ENCODE measurements around the gene CTRB2.
"Not testable (repeated sequence)": the region's sequence is repeated elsewhere in the genome, so short reads cannot be mapped to it uniquely, and the experiment has no call there.

The CTRB2 gene

DNA sequence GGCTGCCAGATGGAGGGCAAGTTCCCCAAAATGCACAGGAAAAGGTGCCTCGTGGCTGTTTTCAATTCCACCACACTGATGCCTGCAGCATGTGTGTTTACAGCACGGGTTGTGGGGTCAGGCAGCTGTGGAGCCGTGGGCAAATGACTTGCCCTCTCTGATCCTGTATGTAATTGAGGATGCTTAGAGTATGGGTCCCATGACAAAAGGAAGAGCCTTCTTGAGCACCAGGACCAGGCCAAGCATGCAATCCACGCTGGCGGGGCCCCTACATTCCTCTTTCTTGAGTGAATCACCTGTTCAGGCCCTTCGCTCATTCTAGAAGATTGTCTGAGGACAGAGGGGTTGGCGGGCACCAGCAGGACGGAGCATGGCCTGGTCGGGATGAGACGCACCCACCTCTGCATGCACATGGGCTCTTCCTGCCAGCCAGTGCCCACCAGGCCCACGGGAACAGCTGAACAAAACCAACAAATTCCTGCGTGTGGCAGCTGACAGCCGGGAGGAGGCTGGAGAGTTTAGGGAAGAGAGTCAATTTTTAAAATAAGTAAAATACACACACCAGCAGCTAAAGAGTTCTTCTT lies 1.4 kb upstream of the CTRB2 start:
- no peak for DNase-seq (ENCODE audit: extremely low spot score)
- TF ChIP-seq ZNF384 (IDR thresholded peaks at IDR 0.05) (no peak), TARDBP (IDR thresholded peaks at IDR 0.05) (no peak), ELF4 (IDR thresholded peaks at IDR 0.05) (no peak), LEF1 (IDR thresholded peaks at IDR 0.05; ENCODE audit: borderline replicate concordance) (no peak), ARNT (IDR thresholded peaks at IDR 0.05) (no peak), FOXM1 (IDR thresholded peaks at IDR 0.05; ENCODE audit: borderline replicate concordance) (no peak), CTBP1 (IDR thresholded peaks at IDR 0.05; ENCODE audit: borderline replicate concordance) (no peak), FOXK2 (IDR thresholded peaks at IDR 0.05) (no peak)
- TF ChIP-seq, protein P1, sequence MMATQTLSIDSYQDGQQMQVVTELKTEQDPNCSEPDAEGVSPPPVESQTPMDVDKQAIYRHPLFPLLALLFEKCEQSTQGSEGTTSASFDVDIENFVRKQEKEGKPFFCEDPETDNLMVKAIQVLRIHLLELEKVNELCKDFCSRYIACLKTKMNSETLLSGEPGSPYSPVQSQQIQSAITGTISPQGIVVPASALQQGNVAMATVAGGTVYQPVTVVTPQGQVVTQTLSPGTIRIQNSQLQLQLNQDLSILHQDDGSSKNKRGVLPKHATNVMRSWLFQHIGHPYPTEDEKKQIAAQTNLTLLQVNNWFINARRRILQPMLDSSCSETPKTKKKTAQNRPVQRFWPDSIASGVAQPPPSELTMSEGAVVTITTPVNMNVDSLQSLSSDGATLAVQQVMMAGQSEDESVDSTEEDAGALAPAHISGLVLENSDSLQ (IDR thresholded peaks at IDR 0.05): no peak
- ChIA-PET CTCF (no interaction called here), POLR2A (interaction anchor here (0.6 kb wide), 1 partner anchor 224 kb away, joined by 3 read pairs; no protein-coding TSS in a partner anchor)

DNA sequence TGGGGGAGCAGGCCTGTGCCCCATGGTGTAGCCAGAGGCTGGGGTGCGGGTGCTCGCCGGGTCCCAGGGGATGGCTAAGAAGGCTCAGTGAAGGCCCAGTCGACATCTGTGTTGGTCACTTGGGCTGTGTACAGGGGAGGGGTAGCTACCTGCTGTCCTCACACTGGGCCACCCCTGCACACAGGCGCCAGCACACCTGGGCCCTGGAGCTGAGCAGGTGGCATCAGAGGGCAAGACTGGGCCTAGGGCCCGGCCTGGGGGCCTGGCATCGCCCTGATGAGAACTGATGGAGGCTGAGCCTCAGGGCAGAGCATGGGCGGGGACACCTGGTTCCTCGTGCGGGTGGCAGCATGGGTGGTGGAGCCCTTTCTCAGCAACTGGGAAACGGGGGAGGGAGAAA lies 870 bp upstream of the CTRB2 start:
- ChIA-PET POLR2A (no interaction called here), CTCF (no interaction called here)
- no peak for TF ChIP-seq ZNF384 (IDR thresholded peaks at IDR 0.05)
- no peak for TF ChIP-seq TARDBP (IDR thresholded peaks at IDR 0.05)
- no peak for TF ChIP-seq BHLHE40 (IDR thresholded peaks at IDR 0.05; ENCODE audit: borderline replicate concordance)
- no peak for TF ChIP-seq L3MBTL2 (conservative IDR thresholded peaks at IDR 0.05)
- no peak for TF ChIP-seq CTBP1 (IDR thresholded peaks at IDR 0.05; ENCODE audit: borderline replicate concordance)
- TF ChIP-seq LEF1 (IDR thresholded peaks at IDR 0.05; ENCODE audit: borderline replicate concordance): no peak
- no peak for TF ChIP-seq FOXM1 (IDR thresholded peaks at IDR 0.05; ENCODE audit: borderline replicate concordance)
- no peak for TF ChIP-seq FOXK2 (IDR thresholded peaks at IDR 0.05)
- no peak for DNase-seq (ENCODE audit: extremely low spot score)

DNA sequence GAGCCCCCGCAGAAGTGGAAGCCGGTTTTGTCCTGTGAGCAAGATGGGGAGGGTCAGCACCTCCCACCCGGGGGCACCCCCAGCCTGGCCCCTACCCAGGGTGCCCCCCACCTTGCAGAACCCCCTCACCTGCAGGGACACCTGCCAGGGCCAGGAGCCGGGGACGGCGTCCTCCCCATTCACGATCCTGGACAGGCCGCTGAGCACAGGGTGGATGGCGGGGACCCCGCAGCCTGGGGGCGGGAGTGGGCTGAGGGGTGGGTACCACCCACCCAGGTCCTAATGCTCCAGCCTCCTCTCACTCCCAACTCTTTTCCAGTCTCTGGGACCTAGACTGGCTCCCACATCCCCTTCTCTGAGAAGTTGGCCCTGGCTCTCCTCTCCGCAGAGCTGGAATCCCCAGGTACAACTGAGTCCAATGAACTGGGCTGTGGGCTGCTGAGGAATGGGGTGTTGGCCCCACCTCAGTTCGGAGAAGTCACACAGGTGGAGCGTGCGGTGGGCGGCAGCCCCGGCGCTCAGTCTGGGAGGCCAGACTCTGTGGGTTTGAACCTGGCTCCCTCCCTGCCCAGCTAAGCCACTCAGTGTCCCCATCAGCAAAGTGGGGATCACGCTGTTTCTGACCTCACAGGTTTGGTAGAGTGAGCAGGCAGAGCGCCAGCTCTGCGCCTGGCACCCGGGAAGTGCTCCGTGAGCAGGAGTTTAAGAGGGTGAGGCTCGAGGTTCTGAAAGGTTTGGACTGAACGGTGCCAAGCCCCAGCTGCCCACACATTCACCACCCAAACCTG lies 806 bp downstream of the CTRB2 start:
- CTCF ChIA-PET; DNase-seq (ENCODE audit: extremely low spot score); POLR2A ChIA-PET: not testable (repeated sequence)

DNA sequence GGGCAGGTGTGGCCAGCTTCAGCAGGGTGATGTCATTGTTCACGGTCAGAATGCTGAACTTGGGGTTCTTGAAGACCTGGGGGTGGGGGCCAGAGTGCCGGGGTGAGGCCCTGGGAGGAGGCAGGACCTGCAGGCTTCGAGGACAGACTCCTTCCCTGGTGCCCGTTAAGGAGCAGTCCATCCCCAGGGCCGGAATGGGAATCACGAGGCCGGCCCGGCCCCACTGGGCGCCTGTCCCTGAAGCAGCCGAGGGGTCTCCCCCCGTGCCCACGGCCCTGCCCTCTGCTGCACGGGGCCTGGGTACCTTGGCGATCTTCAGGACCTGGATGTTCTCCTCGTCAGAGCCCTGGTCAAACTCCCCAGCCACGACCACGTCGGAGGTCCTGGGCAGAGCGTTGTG lies 1.5 kb downstream of the CTRB2 start:
- POLR2A ChIA-PET; DNase-seq (ENCODE audit: extremely low spot score); CTCF ChIA-PET: not testable (repeated sequence)

DNA sequence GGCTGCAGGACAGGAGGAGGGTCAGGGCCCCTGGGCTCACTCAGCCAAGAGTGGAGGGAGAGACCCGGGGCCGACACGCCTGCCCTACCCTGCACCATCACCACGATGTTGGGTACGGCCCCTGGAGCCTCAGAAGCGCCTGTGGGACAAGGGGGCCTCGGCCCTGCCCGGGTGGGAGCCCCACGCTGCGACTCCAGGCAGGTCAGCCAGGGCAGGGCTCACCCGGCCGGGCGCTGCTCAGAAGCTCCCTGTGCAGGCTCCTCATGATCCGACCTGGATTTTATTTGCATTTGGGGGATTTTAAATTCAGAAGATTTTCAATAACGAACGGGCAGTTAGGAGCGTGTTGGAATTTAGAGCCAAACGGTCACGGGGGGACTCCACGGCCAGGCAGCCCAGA lies 2.1 kb downstream of the CTRB2 start:
- POLR2A ChIA-PET; DNase-seq (ENCODE audit: extremely low spot score); CTCF ChIA-PET: not testable (repeated sequence)

DNA sequence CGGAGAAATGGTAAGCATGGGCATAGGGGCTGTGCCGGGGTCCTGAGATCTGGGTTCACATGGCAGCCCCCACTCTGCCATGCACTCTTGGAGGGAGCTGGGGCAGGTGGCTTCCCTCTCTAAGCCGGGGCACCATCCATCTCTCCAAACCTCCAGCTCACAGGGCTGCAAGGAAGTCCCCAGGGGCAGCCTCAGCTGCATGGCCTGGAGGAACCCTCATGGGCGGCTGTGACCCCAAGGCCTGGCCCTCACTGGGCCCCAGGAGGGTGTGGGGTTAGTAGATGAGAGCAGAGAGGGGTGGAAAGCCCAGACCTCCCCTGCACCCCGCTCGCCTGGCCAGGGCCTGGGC lies 2.6 kb downstream of the CTRB2 start:
- ChIA-PET POLR2A (no interaction called here), CTCF (no interaction called here)
- TF ChIP-seq FOXM1 (IDR thresholded peaks at IDR 0.05; ENCODE audit: borderline replicate concordance): no peak
- TF ChIP-seq ARNT (IDR thresholded peaks at IDR 0.05): no peak
- no peak for TF ChIP-seq SUZ12 (IDR thresholded peaks at IDR 0.05)
- TF ChIP-seq CTBP1 (IDR thresholded peaks at IDR 0.05; ENCODE audit: borderline replicate concordance): no peak
- no peak for TF ChIP-seq LEF1 (IDR thresholded peaks at IDR 0.05; ENCODE audit: borderline replicate concordance)
- no peak for TF ChIP-seq BHLHE40 (IDR thresholded peaks at IDR 0.05; ENCODE audit: borderline replicate concordance)
- no peak for TF ChIP-seq HDGF (IDR thresholded peaks at IDR 0.05; ENCODE audit: borderline replicate concordance)
- TF ChIP-seq NFRKB (IDR thresholded peaks at IDR 0.05): no peak
- no peak for TF ChIP-seq FOXA1 (IDR thresholded peaks at IDR 0.05)
- TF ChIP-seq ELF4 (IDR thresholded peaks at IDR 0.05): no peak
- no peak for TF ChIP-seq FOXK2 (IDR thresholded peaks at IDR 0.05)
- DNase-seq (ENCODE audit: extremely low spot score): no peak

DNA sequence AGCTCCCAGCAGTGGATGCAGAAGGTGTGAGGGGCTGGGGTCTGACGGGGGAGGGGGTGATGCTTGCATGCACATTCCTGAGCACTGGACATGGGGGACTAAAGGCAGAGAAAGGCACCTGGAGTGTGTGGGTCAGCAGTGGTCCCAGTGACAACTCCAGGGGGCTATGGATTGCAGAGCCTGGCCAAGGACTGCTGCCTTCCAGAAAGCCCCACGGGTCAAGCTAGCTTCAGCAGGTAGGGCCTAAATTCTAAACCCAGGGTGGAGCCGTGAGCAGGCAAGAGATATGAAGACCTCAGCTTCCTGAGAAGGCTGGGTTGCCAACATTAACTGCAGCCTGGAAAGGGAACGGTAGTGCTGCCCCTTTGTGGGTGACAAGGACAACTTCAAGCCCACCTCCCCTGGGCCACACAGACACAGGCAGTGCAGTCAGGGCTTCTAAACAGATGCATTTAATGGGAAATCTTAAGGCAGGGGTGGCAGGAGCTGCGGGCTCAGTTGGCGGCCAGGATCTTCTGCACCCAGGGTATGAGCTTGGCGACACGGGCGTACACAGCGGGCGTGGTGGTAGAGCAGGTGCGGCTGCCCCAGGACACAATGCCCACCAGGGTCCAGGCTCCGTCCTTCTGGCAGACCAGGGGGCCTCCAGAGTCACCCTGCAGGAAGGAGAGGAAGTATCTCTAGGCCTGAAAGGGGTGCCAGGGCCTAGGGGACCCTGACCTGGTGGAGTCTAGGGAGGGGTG lies 3.1 kb downstream of the CTRB2 start:
- POLR2A ChIA-PET: interaction anchor here (0.6 kb wide), 1 partner anchor 62 kb away, joined by 3 read pairs; no protein-coding TSS in a partner anchor
- CTCF ChIA-PET: no interaction called here
- no peak for DNase-seq (ENCODE audit: extremely low spot score)
- TF ChIP-seq ELF4 (IDR thresholded peaks at IDR 0.05) (no peak), CTBP1 (IDR thresholded peaks at IDR 0.05; ENCODE audit: borderline replicate concordance) (no peak), SUZ12 (IDR thresholded peaks at IDR 0.05) (no peak), ARNT (IDR thresholded peaks at IDR 0.05) (no peak), NFRKB (IDR thresholded peaks at IDR 0.05) (no peak), SP1 (IDR thresholded peaks at IDR 0.05) (no peak), FOXM1 (IDR thresholded peaks at IDR 0.05; ENCODE audit: borderline replicate concordance) (no peak), HDGF (IDR thresholded peaks at IDR 0.05; ENCODE audit: borderline replicate concordance) (no peak), FOXA1 (IDR thresholded peaks at IDR 0.05) (no peak), L3MBTL2 (conservative IDR thresholded peaks at IDR 0.05) (no peak), BHLHE40 (IDR thresholded peaks at IDR 0.05; ENCODE audit: borderline replicate concordance) (no peak)
- TF ChIP-seq, protein P1 (IDR thresholded peaks at IDR 0.05): no peak
